GM12864 (cell line): Measurements from ENCODE around the gene ZFX.

Source experiments
- DNase-seq: peaks from one replicate; pipeline ENCODE4 v3.0.0-alpha.2; 2011; ENCODE audit warnings: low read depth
- H3K4me3 ChIP-seq: 2 replicates; pipeline ENCODE4 v1.5.1; 2011; ENCODE audit warnings: mild to moderate bottlenecking, low read depth, low read length, control low read depth
- TF ChIP-seq, protein P1 (sequence below): IDR thresholded peaks from 2 replicates; pipeline ENCODE4 v1.5.1; 2011; ENCODE audit warnings: low read depth, mild to moderate bottlenecking, moderate library complexity, low read length, control low read depth, inconsistent platforms; ENCODE audit errors: missing control alignments

Gene ZFX

DNA sequence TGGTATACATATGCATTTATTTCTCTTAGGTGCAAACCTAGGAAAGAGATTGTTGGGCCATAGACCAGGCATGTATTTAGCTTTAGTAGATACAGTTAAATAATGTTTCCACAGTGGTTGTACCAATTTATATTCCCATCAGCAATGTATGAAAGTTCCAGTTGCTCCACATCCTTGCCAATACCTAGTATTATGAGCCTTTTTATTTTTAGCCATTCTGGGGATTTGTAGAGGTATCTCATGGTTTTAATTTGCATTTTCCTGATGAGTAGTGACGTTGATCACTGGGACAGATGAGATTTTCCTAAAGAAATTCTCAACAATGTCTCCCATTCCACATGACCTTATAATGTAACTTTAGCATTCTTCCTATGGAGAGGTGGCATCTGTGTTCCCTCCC is 107.5 kb downstream of the ZFX start:
- no peak overlapping the region for H3K4me3 ChIP-seq
- DNase-seq = no peak
- TF ChIP-seq, protein P1, sequence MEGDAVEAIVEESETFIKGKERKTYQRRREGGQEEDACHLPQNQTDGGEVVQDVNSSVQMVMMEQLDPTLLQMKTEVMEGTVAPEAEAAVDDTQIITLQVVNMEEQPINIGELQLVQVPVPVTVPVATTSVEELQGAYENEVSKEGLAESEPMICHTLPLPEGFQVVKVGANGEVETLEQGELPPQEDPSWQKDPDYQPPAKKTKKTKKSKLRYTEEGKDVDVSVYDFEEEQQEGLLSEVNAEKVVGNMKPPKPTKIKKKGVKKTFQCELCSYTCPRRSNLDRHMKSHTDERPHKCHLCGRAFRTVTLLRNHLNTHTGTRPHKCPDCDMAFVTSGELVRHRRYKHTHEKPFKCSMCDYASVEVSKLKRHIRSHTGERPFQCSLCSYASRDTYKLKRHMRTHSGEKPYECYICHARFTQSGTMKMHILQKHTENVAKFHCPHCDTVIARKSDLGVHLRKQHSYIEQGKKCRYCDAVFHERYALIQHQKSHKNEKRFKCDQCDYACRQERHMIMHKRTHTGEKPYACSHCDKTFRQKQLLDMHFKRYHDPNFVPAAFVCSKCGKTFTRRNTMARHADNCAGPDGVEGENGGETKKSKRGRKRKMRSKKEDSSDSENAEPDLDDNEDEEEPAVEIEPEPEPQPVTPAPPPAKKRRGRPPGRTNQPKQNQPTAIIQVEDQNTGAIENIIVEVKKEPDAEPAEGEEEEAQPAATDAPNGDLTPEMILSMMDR = no peak

DNA sequence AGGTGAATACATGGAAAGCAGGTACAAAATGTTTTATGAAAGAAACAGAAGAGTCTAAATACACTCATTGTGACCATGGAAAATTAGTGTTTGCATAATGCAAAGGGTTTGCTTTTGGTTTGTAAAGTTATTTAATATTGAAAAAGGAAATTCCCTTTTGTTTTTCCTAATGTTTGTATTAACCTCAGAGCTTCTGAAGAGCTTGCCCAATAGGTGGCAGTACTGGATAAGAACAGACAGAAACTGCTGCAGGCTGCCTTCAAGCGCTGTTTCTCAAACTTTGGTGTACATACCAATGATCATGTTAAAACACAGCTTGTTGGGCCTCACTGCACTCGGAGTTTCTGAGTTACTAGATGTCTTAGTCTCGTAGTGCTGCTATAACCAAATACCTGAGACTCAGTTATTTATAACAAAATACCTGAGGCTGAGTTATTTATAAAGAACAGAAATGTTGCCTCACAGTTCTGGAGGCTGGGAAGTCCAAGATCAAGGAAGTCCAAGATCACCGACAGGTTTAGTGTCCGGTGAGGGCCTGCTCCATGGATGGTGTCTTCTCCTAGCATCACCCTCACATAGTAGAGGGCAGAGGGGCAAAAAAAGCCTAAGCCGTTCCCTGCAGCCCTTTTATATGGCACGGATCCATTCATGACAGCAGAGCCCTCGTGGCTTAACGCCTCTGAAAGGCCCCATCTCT is 110.2 kb downstream of the ZFX start:
- no peak overlapping the region for H3K4me3 ChIP-seq
- DNase-seq = no peak
- TF ChIP-seq, protein P1 = peak; percentile 43

DNA sequence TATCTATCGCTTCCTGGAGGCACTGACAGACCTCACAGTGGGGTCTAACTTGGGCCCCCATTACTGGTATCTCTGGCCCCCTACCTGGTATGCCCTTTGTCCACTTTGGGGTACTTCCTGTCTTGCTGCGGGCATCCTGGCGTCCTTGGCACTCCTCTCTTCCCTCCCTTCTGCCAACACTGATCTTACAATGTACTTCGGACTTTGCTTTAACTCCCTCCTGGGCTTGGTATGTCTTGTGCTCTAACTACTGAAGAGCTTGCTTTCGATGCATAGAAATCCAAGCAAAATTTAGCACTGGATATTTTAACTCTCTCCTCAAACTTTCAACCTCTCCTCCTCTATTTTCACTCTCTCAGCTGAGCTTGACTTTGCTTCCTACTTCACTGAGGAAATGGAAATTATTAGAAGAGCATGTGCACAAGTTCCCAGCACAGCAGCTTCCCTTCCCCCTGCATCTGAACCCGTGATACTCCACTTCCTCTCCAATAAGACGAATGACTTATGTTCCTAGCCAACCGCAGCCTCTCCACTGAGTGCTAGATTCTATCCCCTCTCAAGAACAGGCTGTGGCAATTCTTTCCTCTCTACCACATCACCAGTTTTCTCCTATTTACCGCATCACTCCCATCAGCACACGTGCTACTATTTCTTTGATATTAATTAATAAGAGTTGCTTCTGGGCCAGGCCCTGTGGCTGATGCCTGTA is 111.5 kb downstream of the ZFX start:
- DNase-seq = no peak
- no peak overlapping the region for H3K4me3 ChIP-seq
- TF ChIP-seq, protein P1 = no peak

DNA sequence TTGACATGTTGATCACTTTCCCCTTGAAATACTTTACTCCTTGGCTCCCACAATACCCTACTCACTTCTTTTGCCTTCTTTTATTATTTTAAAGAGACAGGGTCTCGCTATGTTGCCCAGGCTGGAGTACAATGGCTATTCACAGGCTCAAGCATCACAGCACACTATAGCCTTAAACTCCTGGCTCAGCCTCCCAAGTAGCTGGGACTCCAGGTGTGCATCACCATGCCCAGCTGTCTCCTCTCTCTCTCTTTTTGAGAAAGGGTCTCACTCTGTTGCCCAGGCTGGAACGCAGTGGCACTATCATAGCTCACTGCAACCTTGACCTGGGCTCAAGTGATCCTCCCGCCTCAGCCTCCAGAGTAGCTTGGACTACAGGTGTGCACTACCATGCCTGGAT is 112.8 kb downstream of the ZFX start:
- no peak for DNase-seq
- no peak overlapping the region for H3K4me3 ChIP-seq
- TF ChIP-seq, protein P1 = no peak

DNA sequence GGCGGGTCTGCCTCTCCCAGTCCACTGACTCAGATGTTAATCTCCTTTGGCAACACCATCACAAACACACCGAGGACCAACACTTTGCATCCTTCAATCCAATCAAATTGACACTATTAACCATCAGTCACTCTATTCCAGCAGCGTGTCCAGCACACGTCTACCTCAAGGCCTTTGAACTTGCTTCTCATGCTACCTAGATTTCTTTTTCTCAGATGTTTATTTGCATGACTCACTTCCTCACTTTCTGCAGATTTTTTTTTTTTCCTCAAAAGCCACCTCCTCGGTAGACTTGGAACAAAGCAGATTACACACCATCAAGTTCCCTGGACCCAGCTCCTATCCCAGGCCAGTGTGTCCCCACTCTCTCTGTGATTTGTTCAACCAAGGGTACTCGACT is 114.9 kb downstream of the ZFX start:
- H3K4me3 ChIP-seq = no peak overlapping the region
- no peak for DNase-seq
- TF ChIP-seq, protein P1 = no peak
